HFF-Myc (cell line): ENCODE data around the gene NQO1.

ENCODE experiments used
- DNase-seq: peaks from one replicate; pipeline ENCODE4 v3.0.0-alpha.2; 2011; ENCODE audit warnings: low read depth; ENCODE audit errors: extremely low read depth
- H3K4me3 ChIP-seq: replicated peaks from 2 replicates; pipeline ENCODE4 v1.5.1; 2011; ENCODE audit warnings: low read depth, mild to moderate bottlenecking, control low read depth, low read length
- CTCF ChIP-seq: IDR thresholded peaks from 2 replicates; pipeline ENCODE4 v1.5.1; 2012; ENCODE audit warnings: mild to moderate bottlenecking, low read depth, low read length, control low read depth; ENCODE audit errors: missing control alignments

NQO1 gene

GRCh38 chr16:69693916-69694315 is 32.4 kb downstream of the NQO1 start:
- no peak for DNase-seq
- no peak overlapping the region for H3K4me3 ChIP-seq

DNA sequence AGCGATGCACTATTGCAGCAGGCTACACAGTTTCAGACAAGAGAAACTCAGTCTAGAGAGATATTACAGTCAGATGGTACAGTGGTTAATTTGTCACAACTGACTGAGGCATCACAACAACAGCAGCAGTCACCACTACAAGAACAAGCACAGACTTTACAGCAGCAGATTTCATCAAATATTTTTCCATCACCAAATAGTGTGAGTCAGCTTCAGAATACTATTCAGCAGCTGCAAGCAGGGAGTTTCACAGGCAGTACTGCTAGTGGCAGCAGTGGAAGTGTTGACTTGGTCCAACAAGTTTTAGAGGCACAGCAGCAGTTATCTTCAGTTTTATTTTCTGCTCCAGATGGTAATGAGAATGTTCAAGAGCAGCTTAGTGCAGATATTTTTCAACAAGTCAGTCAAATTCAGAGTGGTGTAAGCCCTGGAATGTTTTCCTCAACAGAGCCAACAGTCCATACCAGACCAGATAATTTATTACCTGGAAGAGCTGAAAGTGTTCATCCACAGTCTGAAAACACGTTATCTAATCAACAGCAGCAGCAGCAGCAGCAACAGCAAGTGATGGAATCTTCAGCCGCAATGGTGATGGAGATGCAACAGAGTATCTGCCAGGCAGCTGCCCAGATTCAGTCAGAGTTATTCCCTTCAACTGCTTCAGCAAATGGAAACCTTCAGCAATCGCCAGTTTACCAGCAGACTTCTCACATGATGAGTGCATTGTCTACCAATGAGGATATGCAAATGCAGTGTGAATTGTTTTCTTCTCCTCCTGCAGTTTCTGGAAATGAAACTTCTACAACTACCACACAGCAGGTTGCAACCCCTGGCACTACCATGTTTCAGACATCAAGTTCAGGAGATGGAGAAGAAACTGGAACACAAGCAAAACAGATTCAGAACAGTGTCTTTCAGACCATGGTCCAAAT is 34.1 kb downstream of the NQO1 start:
- DNase-seq, result no peak
- no peak for TF ChIP-seq CTCF
- no peak overlapping the region for H3K4me3 ChIP-seq

More at GRCh38 chr16:69693916-69694315, 32.4 kb downstream of the NQO1 start:
- no peak for TF ChIP-seq CTCF

- no peak overlapping the region for H3K4me3 ChIP-seq
- no peak for DNase-seq
- TF ChIP-seq CTCF, result no peak
Observed at GRCh38 chr16:69688589-69688988, 37.8 kb downstream of the NQO1 start.

DNA sequence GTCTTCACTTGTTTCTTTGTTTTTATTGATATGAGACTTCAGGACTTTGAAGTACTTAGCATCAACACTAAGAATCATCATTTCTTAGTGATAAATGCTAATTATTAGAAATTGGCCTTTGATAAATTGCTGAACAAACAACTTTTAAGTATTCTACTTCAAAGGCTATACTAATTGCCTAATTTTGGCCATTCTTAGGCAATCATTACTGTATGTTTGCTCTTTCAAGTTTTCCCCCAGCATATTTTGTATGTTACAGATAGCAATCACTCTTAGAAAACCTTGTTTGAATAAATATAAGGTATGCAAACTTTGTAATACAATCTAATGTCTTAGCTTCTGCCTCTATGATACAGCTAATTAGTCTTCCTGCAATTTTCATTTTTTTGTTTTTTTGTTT is 46.0 kb downstream of the NQO1 start:
- no peak for TF ChIP-seq CTCF
- no peak overlapping the region for H3K4me3 ChIP-seq
- DNase-seq, result no peak

DNA sequence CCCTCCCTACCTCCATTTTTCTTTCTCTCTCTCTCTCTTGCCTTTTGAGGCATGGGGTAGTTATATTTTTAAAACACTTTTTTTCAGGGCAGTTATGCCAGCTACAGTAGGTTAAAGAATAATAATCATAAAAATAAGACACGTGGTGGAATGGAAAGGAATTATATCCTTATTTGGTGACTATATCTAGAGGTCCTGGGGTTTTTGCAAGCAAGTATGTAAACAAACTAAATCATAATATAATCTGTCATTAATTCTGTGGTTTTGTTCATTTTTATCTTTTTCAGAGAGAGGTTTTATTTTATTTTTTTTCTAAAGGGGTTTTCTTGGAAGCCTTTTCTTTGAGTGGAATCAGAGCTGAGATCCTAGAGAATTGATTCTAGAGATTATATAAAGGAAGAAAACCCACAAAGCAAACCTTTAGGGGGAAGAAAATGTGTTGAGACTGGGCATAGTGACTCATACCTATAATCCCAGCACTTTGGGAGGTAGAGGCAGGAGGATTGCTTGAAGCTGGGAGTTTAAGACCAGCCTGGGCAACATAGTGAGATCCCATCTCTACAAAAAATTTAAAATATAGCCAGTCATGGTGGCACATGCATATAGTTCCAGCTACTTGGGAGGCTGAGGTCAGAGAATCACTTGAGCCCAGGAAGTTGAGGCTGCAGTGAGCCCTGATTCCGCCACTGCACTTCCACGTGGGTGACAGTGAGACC is 53.2 kb downstream of the NQO1 start:
- no peak for TF ChIP-seq CTCF
- H3K4me3 ChIP-seq, result no peak overlapping the region
- DNase-seq, result no peak

- no peak for DNase-seq
- no peak for TF ChIP-seq CTCF
- H3K4me3 ChIP-seq, result no peak overlapping the region
Observed at GRCh38 chr16:69672315-69672997, 53.9 kb downstream of the NQO1 start.
